Neuron (in vitro differentiated cells): ENCODE results near the gene MYL7.
"Not testable (repeated sequence)": the region's sequence is repeated elsewhere in the genome, so short reads cannot be mapped to it uniquely, and the experiment has no call there.

ENCODE experiments used
- H2AFZ ChIP-seq: one replicate; pipeline ENCODE4 v1.6.1; 2013; ENCODE audit warnings: low read depth, mild to moderate bottlenecking, inconsistent platforms, low read length, moderate library complexity
- H3K27me3 ChIP-seq: one replicate; pipeline ENCODE4 v1.6.1; 2013; ENCODE audit warnings: low read length; ENCODE audit not compliant: insufficient read depth
- H3K36me3 ChIP-seq: one replicate; pipeline ENCODE4 v1.6.1; 2013; ENCODE audit warnings: low read length; ENCODE audit not compliant: insufficient read depth
- H3K4me1 ChIP-seq: one replicate; pipeline ENCODE4 v1.6.1; 2013; ENCODE audit warnings: low read length; ENCODE audit not compliant: insufficient read depth
- H3K4me3 ChIP-seq: 2 replicates; pipeline ENCODE4 v1.5.1; 2013; ENCODE audit warnings: mild to moderate bottlenecking, low read length, moderate library complexity
- H3K9me3 ChIP-seq: one replicate; pipeline ENCODE4 v1.6.1; 2013; ENCODE audit warnings: low read length

Gene MYL7

DNA sequence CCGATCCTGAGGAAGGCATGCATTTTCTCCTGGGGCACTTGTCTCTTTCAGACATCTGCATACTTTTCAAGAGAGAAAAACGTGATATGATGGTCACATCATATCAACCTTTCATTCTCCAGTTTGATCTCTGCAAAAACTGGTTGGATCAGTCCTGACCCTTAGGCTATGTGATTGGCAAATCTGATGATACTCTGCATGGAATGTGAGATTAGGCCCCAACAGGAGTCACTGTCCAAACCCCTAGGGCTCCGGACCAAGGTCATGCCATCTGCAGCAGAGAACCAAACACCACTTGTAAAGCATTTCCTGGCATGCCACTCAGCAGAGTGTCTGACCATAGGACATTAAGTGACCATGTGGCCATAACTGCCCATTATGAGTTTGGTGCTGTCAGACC lies 39.5 kb upstream of the MYL7 start:
- peaks cover 10% of the 10 kb centered on the region for H3K4me1 ChIP-seq
- H3K36me3 ChIP-seq: no peaks in the 10 kb centered on the region

DNA sequence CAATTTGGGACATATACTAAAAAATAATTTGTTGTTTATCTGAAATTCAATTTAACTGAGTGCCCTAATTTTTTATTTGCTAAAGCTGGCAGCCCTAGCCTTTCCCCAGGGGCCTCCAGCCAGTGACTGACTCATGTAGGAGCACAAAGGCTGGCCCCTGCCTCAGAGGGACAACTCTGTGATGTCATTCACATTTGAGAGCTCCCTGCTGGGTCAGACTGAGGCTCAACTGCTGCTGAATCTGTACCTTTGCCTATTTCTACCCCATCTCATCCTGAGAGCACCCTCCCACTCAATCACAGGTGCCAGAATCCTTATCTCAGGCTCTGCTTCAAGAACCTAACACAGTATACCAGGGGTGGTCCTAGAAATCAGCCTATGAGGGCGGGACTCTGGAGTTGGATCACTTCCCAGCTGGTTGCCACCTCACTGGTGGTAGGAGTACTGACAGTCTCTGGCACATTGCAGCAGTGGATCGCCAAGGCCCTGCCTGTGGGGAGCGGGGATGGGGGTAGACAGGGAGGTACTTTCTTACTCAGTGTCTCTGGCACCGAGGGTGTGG lies 36.5 kb upstream of the MYL7 start:
- Histone ChIP-seq H3K4me1 (peaks cover 3% of the 10 kb centered on the region), H3K36me3 (no peaks in the 10 kb centered on the region), H2AFZ (no peak overlapping the region), H3K4me3 (no peak overlapping the region), H3K9me3 (peaks cover 3% of the 10 kb centered on the region), H3K27me3 (peaks cover 14% of the 10 kb centered on the region)

More for the DNA sequence above, 39.5 kb upstream of the MYL7 start:
- Histone ChIP-seq H2AFZ (no peak overlapping the region), H3K27me3 (peaks cover 19% of the 10 kb centered on the region), H3K4me3 (no peak overlapping the region), H3K9me3 (peaks cover 6% of the 10 kb centered on the region)

DNA sequence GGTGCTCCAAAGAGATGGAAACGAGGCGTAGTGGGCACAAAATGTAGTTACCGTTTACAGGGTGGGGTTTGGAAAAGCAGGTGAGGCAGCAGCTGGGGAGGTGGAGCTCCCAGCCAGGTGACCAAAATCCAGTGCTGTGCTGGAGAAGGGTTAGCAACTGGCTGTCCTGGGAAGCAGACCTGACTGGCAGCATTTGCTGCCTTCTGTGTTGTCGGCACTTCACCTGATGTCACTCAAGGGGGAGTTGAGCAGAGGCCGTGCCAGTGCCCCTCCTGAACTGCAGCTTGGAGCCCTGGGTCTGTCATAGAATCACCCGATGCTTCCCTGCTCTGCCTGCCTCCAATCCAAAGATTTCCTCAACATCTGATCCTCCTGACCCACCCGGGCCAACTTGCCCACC lies 35.4 kb upstream of the MYL7 start:
- H3K27me3 ChIP-seq: peaks cover 4% of the 10 kb centered on the region
- no peak overlapping the region for H2AFZ ChIP-seq
- H3K4me3 ChIP-seq: no peak overlapping the region
- peaks cover 3% of the 10 kb centered on the region for H3K4me1 ChIP-seq
- no peaks in the 10 kb centered on the region for H3K36me3 ChIP-seq
- H3K9me3 ChIP-seq: no peaks in the 10 kb centered on the region

DNA sequence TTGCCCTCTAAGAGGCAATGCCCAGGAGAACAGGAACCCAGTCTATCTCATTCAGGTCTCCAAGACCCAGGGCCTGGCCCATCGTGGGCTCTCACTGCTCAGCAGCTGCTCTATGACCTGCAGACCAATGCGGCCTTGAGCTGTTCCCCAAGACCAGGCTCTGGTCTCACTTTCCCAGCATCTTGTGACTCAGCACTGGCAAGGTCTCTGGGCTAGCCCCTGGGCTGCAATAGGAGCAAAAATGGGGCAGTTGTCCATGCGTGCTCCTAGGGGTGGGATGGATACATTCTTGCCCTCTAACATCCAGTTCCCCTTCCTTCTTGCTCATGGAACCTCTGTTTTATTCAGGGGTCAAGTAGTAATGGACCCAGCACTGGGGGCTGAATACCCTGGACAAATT lies 34.6 kb upstream of the MYL7 start:
- Histone ChIP-seq H3K4me3 (no peak overlapping the region), H3K36me3 (no peaks in the 10 kb centered on the region), H2AFZ (no peak overlapping the region), H3K27me3 (peaks cover 4% of the 10 kb centered on the region), H3K9me3 (no peaks in the 10 kb centered on the region), H3K4me1 (peaks cover 3% of the 10 kb centered on the region)

DNA sequence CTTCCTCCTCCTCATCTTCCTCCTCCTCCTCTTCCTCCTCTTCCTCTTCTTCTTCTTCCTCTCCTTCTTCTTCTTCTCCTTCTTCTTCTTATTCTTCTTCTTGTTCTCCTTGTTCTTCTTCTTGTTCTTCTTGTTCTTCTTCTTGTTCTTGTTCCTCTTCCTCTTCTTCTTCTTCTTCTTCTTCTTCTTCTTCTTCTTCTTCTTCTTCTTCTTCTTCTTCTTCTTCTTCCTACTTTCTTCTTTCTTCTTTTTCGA lies 33.5 kb upstream of the MYL7 start:
- H3K4me3 ChIP-seq, H2AFZ ChIP-seq, H3K9me3 ChIP-seq, H3K27me3 ChIP-seq, H3K4me1 ChIP-seq, H3K36me3 ChIP-seq: not testable (repeated sequence)

DNA sequence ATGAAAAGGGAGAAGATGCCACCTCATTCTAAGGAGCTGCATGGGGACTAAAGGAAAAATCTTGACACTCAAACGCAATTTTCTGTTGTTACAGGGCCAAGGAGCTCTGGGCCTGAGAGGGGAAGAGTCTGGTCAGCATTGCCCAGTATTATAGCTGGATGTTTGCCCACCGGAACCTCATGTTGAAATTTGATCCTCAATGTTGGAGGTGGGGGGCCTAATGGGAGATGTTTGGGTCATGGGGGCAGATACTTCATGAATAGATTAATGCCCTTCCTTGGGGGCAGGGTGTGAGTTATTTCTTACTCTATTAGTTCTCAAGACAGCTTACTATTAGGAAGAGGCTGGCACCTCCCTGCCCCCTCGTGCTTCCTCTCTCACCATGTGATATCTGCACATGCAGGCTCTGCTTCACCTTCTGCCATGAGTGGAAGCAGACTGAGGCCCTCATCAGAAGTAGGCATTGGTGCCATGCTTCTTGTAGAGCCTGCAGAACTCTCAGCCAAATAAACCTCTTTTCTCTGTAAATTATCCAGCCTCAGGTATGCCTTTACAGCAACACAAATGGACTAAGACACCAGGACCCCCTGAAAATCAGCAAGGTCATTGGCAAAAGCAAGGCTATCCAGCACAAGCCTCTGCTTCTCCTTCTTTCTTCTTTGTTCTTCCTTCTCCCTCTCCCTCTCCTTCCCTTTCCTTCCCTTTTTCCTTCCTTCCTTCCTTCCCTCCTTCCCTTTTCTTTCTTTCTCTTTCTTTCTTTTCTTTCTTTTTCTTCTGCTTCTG lies 33.0 kb upstream of the MYL7 start:
- Histone ChIP-seq H3K4me3 (no peak overlapping the region), H3K36me3 (no peaks in the 10 kb centered on the region), H3K27me3 (peaks cover 4% of the 10 kb centered on the region), H3K4me1 (peaks cover 3% of the 10 kb centered on the region), H2AFZ (no peak overlapping the region), H3K9me3 (no peaks in the 10 kb centered on the region)

DNA sequence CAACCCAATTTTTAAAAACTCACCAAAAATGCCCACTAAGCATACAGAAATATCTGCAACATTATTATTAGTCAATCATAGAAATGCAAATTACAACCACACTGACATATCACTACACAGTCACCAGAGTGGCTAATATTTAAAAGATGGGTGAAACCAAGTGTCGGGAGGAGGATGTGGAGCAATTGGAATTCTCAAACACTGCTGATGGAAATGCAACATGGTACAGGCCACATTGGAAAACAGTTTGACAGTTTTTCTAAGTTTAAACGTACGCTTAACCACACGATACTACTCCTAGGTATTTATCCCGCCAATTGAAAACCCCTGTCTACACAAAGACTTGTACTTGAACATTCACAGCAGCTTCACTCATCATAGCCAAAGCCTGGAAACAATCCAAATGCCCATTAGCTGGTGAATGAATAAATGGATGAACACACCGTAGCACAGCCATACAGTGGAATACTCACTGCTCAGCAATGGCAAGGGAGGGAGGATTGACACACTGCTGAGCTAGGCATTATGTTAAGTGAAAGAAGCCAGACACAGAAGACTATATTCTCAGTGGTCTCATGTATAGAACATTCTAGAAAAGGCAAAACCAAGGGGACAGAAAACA lies 31.8 kb upstream of the MYL7 start:
- Histone ChIP-seq H3K9me3 (no peaks in the 10 kb centered on the region), H3K4me1 (peaks cover 2% of the 10 kb centered on the region), H3K36me3 (no peaks in the 10 kb centered on the region), H3K4me3 (no peak overlapping the region), H2AFZ (no peak overlapping the region), H3K27me3 (peaks cover 4% of the 10 kb centered on the region)

DNA sequence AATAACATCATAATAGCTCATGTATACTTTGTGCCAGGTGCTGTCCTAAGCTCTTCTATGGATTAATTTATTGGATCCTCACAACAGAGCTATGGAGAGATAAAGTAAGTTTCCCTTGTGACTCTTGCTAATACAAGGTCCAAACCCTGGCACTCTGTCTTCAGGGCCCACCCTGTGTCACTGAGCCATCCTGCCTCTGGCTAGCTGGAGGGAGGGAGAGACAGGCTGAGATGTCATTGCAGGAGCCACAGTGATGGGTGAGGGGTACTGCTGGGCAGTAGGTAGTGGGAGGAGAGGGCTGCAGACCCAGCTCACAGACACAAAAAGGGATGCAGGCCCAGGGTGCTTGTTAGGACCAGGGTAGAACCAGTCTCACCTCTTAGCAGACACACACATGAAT lies 31.2 kb upstream of the MYL7 start:
- H3K9me3 ChIP-seq: no peaks in the 10 kb centered on the region
- H3K36me3 ChIP-seq: no peaks in the 10 kb centered on the region
- H3K4me3 ChIP-seq: no peak overlapping the region
- H3K4me1 ChIP-seq: no peaks in the 10 kb centered on the region
- peaks cover 4% of the 10 kb centered on the region for H3K27me3 ChIP-seq
- no peak overlapping the region for H2AFZ ChIP-seq

DNA sequence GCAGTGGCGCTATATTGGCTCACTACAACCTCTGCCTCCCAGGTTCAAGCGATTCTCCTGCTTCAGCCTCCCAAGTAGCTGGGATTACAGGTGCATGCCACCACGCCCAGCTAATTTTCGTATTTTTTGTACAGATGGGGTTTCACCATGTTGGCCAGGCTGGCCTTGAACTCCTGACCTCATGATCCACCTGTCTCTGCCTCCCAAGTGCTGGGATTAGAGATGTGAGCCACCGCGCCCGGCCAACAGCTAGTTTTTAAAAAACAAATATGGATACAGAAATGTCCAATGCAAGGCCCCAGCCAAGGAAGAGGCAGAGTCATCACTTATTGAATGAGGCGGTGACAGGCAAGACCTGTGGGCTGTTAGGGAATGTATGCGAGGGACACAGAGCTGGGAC lies 30.8 kb upstream of the MYL7 start:
- H2AFZ ChIP-seq, H3K27me3 ChIP-seq, H3K9me3 ChIP-seq, H3K4me1 ChIP-seq, H3K4me3 ChIP-seq, H3K36me3 ChIP-seq: not testable (repeated sequence)

DNA sequence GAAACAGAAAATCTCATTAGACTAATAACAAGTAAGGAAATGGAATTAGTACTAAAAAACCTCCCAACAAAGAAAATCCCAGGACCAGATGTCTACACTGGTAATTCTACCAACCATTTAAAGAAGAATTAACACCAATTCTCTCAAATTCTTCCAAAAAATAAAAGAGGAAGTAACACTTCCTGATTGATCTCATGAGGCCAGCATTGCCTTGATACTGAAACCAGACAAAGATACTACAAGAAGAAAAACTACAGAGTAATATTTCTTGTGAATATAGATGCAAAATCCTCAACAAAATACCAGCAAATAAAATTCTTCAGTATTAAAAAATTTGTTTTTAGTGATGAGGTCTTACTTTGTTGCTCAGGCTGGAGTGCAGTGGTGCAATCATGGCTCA lies 26.8 kb upstream of the MYL7 start:
- no peaks in the 10 kb centered on the region for H3K9me3 ChIP-seq
- H3K27me3 ChIP-seq: peaks cover 3% of the 10 kb centered on the region

DNA sequence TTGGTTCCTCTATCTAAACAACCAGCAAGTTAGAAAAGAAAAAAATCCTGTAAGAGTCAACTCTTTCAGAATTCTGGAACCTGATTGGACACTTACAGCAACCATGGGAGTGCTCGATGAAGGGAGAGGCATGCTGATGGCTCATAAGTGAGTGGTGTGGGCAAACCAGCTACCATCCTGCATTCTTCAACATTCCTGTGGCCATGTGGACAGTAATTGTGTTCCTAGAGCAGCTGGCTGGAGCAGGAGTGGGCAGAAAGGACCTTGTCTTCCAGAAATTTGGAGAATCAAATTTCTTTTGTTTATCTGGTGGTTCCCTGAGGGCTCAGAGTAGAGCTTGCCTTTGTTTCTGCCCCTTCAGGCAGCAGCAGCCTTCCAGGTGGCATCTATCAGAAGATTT lies 22.5 kb upstream of the MYL7 start:
- Histone ChIP-seq H3K9me3 (no peaks in the 10 kb centered on the region), H3K4me3 (no peak overlapping the region), H3K36me3 (no peaks in the 10 kb centered on the region), H2AFZ (no peak overlapping the region), H3K4me1 (peaks cover 3% of the 10 kb centered on the region), H3K27me3 (peaks cover 3% of the 10 kb centered on the region)

More for the DNA sequence above, 26.8 kb upstream of the MYL7 start:
- Histone ChIP-seq H3K4me1 (peaks cover 3% of the 10 kb centered on the region), H2AFZ (no peak overlapping the region), H3K36me3 (no peaks in the 10 kb centered on the region), H3K4me3 (no peak overlapping the region)

DNA sequence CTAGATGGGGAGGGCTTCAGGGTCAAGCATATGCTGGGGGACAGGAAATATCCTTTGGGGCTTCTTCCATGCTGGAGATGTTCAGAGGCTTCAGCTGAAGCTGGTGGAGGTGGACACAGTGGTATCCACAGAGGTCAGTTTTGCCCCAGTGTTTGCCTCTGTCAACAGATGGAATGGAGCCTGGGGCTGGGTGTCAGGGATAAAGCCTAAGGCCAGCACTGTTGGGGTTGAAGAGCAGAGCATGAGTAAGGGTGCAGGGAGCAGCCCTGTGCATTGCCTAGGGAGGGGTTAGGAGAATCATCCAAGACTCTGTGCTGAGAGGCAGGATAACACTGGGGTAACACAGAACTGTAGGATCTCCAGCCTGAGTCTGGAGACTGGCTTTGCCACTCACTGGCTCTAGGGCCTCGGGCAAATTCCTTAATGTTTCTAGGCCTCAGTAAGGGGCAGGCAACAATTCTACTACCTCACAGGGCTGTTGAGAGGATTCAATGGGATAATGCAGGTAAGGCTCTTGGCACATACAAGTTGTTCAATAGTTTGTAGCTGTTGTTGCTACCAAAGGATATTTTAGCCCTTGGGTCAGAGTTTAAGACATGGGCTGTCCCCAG lies 21.8 kb upstream of the MYL7 start:
- Histone ChIP-seq H3K4me3 (no peak overlapping the region), H3K27me3 (peaks cover 8% of the 10 kb centered on the region), H3K36me3 (no peaks in the 10 kb centered on the region), H2AFZ (no peak overlapping the region), H3K4me1 (peaks cover 3% of the 10 kb centered on the region), H3K9me3 (no peaks in the 10 kb centered on the region)

DNA sequence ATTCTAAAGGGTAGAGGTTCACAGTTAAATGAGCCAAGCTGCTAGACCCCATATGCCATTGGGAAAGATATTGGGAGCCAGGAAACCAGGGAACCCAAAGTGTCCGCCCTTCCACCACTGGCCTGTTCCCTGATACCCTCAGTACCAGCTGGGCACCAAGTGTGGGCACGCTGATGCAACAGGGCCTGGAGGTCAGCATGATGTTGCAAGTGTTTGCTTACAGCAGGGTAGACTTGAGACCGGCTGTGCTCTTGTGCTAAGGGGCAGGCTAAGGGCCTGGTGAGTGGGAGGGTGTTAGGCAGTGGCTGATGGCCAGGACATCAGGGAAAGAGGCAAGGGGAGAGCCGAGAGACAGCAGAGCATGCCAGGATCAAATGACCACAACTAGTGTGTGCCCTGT lies 21.0 kb upstream of the MYL7 start:
- H2AFZ ChIP-seq: no peak overlapping the region
- H3K4me3 ChIP-seq: no peak overlapping the region
- peaks cover 3% of the 10 kb centered on the region for H3K4me1 ChIP-seq
- no peaks in the 10 kb centered on the region for H3K9me3 ChIP-seq
- H3K27me3 ChIP-seq: peaks cover 15% of the 10 kb centered on the region
- no peaks in the 10 kb centered on the region for H3K36me3 ChIP-seq
